Measurements from ENCODE around the gene ANKH.

ANKH gene

GRCh38 chr5:14678773-14679334, 192.7 kb downstream of the ANKH start:
- DNase-seq, result no peak

GRCh38 chr5:14676320-14676719, 195.3 kb downstream of the ANKH start:
- no peak for DNase-seq

- no peak for DNase-seq
Measured at GRCh38 chr5:14675865-14676300, 195.7 kb downstream of the ANKH start.

GRCh38 chr5:14674983-14675854, 196.4 kb downstream of the ANKH start:
- no peak for DNase-seq

GRCh38 chr5:14673443-14673842, 198.1 kb downstream of the ANKH start:
- DNase-seq, result no peak

GRCh38 chr5:14672484-14673394, 198.8 kb downstream of the ANKH start:
- no peak for DNase-seq

- no peak for DNase-seq
Measured at GRCh38 chr5:14672082-14672481, 199.5 kb downstream of the ANKH start.

GRCh38 chr5:14671414-14671813, 200.2 kb downstream of the ANKH start:
- DNase-seq, result no peak

GRCh38 chr5:14669975-14670374, 201.6 kb downstream of the ANKH start:
- DNase-seq, result no peak

GRCh38 chr5:14669415-14669814, 202.2 kb downstream of the ANKH start:
- no peak for DNase-seq

- no peak for DNase-seq
Measured at GRCh38 chr5:14668181-14668591, 203.4 kb downstream of the ANKH start.

- DNase-seq, result no peak
Measured at GRCh38 chr5:14667770-14668169, 203.8 kb downstream of the ANKH start.

GRCh38 chr5:14667290-14667689, 204.3 kb downstream of the ANKH start:
- DNase-seq, result no peak

- DNase-seq, result no peak
Measured at GRCh38 chr5:14666357-14666756, 205.2 kb downstream of the ANKH start.

- peak; percentile 79 for DNase-seq
Measured at GRCh38 chr5:14665949-14666348, 205.6 kb downstream of the ANKH start.

GRCh38 chr5:14665101-14665822, 206.3 kb downstream of the ANKH start:
- peak; percentile 68 for DNase-seq

GRCh38 chr5:14664270-14665100, 207.1 kb downstream of the ANKH start, which contains the start of gene OTULIN:
Gene OTULIN (plus strand): TSS chr5:14664718. CDS start chr5:14664826, 108 bp downstream.
- DNase-seq, result peak; percentile 99

- DNase-seq, result peak; percentile 44
Measured at GRCh38 chr5:14663734-14664269, 207.8 kb downstream of the ANKH start.

- DNase-seq, result no peak
Measured at GRCh38 chr5:14662721-14663260, 208.8 kb downstream of the ANKH start.

GRCh38 chr5:14660833-14661232, 210.7 kb downstream of the ANKH start:
- no peak for DNase-seq
